HG02798 (cell line): ENCODE data around the gene RUSC2.

Experiments
- ATAC-seq: cut with Tn5 transposase; IDR thresholded peaks from one replicate; pipeline ENCODE4 v1.9.1; 2021; ENCODE audit warnings: mild to moderate bottlenecking; ENCODE audit not compliant: unreplicated experiment, poor library complexity

The RUSC2 gene, protein sequence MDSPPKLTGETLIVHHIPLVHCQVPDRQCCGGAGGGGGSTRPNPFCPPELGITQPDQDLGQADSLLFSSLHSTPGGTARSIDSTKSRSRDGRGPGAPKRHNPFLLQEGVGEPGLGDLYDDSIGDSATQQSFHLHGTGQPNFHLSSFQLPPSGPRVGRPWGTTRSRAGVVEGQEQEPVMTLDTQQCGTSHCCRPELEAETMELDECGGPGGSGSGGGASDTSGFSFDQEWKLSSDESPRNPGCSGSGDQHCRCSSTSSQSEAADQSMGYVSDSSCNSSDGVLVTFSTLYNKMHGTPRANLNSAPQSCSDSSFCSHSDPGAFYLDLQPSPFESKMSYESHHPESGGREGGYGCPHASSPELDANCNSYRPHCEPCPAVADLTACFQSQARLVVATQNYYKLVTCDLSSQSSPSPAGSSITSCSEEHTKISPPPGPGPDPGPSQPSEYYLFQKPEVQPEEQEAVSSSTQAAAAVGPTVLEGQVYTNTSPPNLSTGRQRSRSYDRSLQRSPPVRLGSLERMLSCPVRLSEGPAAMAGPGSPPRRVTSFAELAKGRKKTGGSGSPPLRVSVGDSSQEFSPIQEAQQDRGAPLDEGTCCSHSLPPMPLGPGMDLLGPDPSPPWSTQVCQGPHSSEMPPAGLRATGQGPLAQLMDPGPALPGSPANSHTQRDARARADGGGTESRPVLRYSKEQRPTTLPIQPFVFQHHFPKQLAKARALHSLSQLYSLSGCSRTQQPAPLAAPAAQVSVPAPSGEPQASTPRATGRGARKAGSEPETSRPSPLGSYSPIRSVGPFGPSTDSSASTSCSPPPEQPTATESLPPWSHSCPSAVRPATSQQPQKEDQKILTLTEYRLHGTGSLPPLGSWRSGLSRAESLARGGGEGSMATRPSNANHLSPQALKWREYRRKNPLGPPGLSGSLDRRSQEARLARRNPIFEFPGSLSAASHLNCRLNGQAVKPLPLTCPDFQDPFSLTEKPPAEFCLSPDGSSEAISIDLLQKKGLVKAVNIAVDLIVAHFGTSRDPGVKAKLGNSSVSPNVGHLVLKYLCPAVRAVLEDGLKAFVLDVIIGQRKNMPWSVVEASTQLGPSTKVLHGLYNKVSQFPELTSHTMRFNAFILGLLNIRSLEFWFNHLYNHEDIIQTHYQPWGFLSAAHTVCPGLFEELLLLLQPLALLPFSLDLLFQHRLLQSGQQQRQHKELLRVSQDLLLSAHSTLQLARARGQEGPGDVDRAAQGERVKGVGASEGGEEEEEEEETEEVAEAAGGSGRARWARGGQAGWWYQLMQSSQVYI (N-terminal part only)

DNA sequence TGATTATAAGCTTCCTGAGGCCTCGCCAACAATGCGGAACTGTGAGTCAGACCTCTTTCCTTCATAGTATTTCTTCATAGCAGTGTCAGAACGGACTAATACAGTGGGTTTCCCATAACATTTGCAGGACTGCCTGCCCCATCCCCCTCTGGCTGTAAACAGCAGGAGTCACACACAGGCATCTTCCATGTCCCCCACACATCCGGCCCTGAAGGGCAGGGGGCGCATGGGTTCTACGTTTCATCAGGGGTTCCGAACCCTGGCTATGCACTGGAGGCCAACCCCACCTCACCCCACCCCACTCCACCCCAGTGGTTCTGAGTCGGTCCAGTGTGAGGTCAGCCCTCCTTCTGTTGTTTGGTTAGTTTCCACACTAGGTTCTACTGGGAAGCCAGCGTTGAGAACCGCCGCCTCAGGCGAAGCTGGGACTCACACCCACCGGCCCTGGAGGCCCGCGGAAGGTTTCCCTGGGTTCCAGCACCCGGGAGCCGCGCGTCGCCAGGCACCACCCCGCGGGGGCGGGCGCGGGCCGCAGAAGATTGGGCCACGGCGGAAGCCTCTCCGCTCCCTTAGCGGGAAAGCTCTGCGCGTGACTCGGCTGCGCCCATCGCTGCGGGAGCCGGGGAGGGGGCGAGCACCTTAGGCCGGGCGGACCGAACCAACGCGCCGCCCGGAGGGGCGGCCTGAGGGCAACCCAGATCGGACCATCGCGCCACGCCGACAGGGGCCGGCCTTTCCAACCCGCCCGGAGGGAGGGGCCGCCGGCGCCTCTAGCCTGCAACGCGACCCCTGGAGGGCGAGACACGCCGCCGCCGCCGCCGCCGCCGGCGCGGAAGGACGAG lies at the start of gene RUSC2:
Gene RUSC2 (plus strand): TSS at position 799 of the 842 bp plus-strand sequence. CDS start 56,411 bp downstream, outside the sequence.
- ATAC-seq = peak; percentile 60

DNA sequence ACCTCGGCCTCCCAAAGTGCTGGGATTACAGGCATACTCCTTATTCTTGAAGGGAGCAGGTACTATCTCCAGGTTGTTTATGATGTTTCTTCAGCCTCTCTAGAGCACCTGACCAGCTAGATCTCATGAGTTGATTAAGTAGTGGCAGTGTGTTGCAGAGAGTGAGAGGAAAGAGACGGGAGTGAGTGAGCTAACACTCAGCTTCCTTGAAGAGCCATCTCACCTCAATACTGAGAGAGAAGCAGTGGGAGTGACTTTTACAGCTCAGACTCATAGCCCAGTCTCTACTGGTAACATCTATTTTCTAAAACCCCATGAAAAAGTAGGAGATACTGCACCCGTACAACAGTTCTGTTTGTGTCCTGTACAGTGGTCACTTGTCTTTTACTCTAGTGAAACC lies 43.9 kb upstream of the RUSC2 start:
- no peak for ATAC-seq

DNA sequence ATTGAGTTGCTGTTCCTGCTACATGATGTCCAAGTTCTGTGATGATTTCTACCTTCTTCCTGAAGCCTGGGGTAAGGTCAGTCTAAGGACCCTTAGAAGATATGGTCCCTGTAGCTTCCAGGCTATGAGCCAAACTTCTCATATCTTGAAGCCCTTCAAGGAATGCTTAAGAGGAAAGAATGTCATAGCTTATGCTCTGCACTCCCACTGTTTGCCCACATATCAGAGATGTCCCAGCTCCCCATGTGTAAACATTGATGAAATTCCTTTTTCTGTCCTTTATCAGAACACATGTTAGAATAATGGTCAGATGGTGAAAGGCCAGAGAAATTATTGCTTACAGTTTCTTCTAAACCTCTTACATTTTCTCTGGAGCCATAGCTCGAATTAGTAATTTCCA lies 41.4 kb upstream of the RUSC2 start:
- no peak for ATAC-seq

DNA sequence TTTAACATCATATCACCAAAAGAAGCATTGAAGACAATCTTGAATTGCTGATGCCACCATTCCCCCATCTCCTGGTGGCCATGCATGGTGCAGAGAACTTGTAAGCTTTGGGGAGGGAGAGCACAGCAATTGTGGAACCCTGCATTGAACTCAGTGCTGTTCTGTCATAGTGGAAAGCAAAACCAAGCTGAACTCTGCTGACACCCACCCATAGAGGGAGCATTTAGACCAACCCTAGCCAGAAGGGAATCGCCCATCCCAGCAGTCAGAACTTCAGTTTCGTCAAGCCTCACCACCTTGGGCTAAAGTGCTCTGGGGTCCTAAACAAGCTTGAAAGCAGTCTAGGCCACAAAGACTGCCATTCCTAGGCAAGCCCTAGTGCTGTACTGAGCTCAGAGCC lies 37.4 kb upstream of the RUSC2 start:
- ATAC-seq = no peak

DNA sequence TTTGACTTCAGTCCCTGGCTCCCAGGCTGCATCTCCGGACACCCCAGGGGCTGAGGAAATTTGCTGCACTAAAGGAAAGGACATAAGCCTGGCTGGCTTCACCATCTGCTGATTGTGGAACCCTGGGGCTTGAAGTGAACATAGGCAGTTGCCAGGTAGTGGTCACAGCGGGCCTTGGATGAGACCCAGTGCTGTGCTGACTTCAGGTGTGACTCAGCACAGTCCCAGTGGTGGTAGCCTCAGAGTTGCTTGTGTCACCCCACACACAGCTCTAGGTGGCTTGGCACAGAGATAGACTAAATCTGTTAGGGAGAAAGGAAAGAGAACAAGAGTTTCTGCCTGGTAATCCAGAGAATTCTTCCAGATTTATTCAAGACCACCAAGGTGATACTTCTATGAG lies 36.1 kb upstream of the RUSC2 start:
- no peak for ATAC-seq

DNA sequence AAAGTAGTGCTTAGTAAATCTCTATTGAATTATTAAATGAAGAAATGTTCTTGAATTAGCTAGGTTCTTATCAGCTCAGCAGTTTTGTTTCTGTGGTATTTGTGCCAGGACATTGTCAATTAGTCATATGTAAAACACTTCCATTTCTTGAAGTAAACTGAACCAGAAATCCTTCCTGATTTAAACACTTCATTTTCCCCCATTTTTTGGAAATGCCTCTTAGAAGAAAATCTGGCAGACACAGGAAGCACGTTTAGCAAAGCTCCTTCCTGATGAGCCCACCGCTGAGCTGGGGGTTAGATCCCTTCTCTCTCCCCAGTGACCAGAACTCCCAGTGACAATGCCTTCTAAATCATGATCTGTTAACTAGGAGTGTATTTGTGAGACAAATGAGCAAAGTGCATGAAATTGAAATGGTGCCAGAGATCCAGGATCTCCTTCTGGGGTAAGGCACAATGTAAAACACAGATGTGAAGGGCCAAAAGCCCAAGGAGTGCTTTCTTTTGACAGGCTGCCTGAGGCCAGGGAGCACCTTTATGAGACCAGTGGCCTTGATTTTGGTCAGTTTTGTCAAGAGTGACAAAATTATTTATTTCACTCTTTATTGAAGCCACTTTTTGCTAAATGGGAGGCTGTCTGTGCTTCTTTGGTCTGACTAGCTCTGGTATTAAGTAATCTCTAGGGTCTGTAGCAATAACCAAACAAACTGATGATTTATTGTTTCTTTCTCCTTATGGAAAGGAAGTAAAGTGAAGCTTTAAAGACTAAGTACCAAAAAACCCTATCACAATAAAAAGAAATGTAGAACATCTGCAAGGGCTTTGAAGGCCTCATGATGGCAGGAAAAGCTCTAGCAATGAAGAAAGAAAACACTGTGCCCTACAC lies 25.5 kb upstream of the RUSC2 start:
- ATAC-seq = no peak

DNA sequence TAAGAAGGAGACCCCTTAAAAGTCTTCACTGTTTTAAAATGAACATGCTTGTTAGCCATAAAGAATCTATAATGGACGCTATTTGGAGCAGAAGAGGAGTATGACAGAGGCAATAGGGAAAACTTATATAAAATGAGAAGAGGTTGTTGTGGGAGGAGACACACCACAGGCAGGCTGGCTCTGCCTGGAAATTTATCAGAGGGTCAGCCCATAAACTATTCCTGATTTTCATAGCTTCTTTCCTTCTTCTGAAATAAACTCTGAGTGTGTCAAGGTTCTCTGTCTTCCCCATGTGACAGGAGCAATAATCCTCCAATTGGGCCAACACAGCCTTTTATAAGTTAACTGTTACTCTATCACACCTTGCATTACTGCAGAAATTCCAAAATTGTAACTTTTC lies 19.6 kb upstream of the RUSC2 start:
- no peak for ATAC-seq

DNA sequence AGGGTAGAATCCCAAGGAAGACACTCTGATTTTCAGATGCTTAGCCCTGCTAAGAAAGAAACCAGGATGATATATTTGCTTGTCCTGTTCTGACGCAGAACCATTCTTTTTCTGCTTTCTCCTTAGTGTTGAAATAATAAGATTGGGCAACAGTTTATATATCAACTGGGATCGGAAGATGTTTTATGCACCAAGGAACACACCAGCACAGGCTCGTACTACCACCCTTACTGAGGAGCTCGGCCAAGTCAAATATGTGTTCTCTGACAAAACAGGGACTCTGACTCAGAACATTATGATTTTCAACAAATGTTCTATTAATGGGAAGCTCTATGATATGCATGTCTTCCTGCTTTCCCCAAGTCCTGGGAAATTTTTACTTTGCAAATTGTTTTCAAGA lies 19.0 kb upstream of the RUSC2 start:
- no peak for ATAC-seq

DNA sequence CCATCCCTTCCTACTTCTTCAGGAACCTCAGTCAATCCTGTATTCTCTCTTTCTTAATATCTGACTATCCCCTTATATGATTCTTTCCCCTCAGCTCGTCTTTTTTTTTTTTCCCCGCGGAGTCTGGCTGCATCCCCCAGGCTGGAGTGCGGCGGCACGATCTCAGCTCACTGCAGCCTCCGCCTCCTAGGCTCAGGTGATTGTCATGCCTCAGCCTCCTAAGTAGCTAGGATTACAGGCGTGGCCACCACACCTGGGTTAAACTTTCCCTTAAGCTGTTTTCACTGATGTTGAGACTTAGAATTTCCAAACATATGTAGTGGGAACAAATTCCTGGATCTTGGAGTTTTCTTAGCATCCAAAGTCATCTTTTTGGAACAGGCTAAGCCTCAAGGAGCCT lies 13.3 kb upstream of the RUSC2 start:
- no peak for ATAC-seq

DNA sequence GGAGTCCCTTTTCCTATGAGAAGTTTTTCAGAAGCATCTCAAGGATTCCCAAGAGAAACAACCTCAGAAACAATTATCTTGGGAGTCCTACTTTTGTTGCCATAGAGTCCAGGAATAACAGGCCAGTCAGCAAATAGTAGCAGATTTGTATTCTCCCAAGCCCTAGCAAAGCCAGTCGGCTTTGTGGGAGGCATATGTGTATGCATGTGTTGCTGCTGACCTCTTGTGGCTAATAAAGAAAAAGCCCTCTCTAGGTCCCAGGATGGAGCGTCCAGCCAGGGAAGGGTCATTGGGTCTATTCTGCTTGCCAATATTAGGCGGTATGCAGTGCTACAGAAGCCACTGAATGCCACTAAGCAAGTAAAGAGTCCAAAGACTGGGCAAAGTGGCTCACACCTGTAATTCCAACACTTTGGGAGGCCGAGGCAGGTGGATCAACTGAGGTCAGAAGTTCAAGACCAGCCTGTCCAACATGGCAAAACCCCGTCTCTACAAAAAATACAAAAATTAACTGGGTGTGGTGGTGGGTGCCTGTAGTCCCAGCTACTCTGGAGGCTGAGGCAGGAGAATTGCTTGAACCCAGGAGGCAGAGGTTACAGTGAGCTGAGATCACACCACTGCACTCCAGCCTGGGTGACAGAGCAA lies 12.6 kb upstream of the RUSC2 start:
- ATAC-seq = peak; percentile 57

DNA sequence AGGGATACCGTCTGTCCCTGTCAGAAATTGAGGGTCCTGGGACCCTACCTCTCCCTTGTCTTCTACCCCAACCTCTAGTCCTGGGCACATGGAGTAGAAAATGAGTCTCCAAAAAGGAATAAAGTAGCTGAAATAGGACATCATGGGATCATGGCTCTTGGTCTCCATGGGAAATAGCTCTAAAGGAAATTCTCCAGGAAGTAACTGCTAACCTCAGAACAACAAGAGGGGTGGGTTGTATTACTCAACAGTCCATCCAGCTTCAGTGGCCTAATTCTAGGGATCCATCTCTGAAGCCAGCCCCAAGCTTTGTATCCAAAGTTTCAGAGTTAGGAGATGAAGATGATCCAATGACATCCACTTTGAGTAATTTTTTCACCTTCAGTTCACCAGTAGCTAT lies 11.0 kb upstream of the RUSC2 start:
- no peak for ATAC-seq

DNA sequence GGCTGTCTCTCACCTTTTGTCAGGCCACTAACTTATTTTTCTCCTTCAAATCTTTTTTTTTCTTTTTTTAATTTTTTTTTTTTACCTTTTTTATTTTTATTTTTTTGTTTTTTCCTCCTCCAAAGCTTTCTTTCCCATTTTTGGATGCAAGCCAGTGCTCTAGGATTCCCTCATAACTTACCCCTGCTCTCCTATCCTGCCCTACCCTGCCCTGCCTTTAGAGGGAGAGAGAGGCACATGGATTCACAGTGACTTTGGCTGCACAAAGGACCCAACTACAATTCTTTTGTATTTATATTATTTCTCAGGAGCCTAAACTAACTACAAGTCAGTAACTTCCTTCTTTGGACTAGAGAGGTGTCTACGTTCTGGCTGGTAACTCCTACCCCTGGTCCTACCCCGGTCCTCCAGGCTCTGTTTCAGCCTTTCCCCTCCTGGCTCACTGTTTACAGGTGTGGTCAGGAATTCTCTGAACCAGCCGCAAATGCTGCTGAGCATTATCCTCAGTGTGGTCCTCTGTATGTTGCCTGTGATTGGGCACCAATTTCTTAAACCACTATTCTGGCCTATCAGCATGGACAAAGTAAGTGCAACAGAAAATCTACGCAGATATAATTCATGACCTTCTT lies 8.4 kb upstream of the RUSC2 start:
- no peak for ATAC-seq

DNA sequence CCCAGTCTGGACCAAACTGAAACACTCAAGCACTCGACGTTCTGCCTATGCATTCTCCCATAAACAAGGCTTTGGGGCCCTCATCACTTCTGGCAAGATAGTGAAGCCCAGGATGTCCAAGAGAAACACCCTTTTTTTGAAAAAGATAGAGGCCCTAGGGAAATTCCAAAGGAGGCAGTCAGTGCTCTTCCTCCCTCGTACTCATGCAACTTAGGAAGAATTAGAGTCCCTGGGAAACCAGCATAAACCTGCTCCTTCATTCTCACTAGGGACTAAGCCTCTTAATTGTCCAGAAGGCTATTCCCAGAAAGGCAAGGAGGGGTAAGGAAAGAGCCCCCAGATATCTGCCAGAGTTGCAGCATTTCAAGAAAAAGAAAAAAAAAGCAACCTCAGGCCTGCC lies 7.8 kb upstream of the RUSC2 start:
- no peak for ATAC-seq

DNA sequence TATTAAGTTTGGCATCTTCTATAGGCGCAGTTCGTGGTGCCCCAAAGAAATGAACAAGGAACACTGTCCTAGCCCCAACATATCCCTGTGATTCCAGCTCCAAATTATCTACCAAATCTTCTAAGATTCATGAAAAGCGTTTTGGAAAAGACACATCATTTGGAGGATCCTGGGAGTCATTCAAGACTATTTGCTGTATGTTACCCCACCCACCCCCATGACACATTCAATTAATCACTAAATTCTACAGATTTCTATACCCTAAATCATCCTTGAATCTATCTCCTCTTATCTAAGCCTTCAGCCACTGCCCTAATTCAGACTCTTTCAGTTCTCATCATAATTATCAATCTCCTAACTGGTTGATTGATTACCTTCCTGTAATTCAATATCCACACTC lies 5.5 kb upstream of the RUSC2 start:
- ATAC-seq = no peak

DNA sequence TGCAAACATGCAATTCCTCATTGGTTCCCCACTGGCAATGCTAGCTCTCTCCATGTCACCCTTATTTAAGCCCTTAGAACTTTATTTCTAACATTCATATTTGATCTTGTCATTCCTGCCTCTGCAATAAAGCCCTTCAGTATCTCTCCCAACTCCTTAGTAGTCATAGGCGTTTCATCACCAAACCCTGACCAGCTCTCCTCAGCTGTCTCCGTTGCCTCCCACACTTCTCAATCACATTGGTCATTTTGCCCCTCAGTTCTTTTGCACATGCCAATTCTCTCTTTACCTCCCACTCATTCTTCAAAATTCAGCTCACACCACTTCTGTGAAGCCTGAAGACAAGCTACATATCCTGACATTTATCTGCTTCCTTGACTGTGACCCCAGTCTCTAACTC lies 2.8 kb upstream of the RUSC2 start:
- ATAC-seq = no peak

DNA sequence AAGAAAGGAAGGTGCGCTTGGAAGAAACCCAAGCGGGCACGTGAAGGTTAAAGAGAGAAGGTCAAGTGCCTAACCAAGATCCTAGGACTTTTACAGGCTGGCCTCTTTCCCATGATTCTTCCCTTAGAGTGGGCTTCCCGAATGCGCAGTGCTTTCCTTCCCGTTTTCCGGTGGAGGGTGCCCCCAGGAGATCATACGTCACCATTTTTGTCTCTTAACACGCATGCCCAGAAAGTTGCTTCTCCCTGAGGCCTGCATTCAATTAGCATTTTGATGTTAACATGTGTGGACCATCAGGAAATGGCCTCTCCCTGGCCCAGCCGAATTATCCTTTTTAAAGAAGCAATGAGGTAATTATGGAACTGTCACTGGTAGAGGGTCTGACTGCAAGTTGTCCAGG lies 1.9 kb upstream of the RUSC2 start:
- no peak for ATAC-seq

DNA sequence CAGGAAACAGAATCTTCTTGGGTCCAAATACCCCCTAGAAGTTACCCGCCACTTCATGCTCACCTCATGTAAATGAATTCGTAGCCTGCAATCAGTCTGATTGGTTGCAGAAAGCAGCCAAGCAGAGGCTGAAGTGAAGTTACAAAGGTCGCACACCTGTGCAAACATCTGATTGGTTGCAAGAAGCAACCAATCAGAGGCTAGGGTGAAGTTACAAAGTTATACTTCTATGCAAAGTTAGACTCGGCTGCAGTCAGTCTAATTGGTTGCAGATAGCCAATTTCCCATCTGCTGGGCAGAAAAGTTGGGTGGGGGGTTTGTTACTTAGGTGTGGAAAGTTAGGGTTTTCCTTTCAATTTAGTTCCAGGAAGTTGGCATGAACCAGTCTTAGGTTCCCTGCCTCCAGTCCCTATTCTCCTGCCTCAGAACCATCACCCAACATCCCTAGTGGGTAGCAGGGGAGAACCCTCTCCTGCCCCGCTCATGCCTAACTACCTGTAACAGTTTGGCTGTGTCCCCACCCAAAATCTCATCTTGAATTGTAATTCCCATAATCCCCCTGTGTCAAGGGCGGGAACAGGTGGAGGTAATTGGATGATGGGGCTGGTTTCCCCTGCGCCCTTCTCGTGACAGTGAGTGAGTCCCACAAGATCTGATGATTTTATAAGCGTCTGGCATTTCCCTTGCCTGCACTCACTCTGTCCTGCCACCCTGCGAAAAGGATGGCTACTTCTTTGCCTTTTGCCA lies 1.2 kb upstream of the RUSC2 start:
- no peak for ATAC-seq
